RWPE2 (cell line): ENCODE measurements around the gene ATXN2L.
A peak's percentile ranks its signal among the peaks of the same experiment; 100 is the strongest.
"Not testable (repeated sequence)": the region's sequence is repeated elsewhere in the genome, so short reads cannot be mapped to it uniquely, and the experiment has no call there.

Experiments used
- ATAC-seq: fragments of 200-7000 bp; cut with Tn5 transposase; 3 replicates; pipeline ENCODE4 v1.9.1; 2021; ENCODE audit warnings: low read depth
- DNase-seq: peaks from one replicate; pipeline ENCODE4 v3.0.0-alpha.2; 2020; ENCODE audit warnings: low spot score
- H3K27ac ChIP-seq: fragments of 450-650 bp; 2 replicates; pipeline ENCODE4 v1.5.1; 2017; ENCODE audit warnings: mild to moderate bottlenecking; ENCODE audit not compliant: poor library complexity, severe bottlenecking
- H3K27me3 ChIP-seq: fragments of 250-450 bp; sonication (Bioruptor Pico); 2 replicates; pipeline ENCODE4 v1.5.1; 2021; ENCODE audit warnings: mild to moderate bottlenecking, moderate library complexity; ENCODE audit not compliant: insufficient read depth, poor library complexity, severe bottlenecking
- H3K36me3 ChIP-seq: fragments of 250-450 bp; sonication (Bioruptor Pico); 2 replicates; pipeline ENCODE4 v1.5.1; 2020; ENCODE audit warnings: low read depth, mild to moderate bottlenecking, moderate library complexity
- H3K4me1 ChIP-seq: fragments of 250-450 bp; sonication (Bioruptor Pico); 2 replicates; pipeline ENCODE4 v1.5.1; 2021; ENCODE audit warnings: mild to moderate bottlenecking, moderate library complexity; ENCODE audit not compliant: insufficient read depth, poor library complexity, severe bottlenecking
- H3K4me3 ChIP-seq: fragments of 250-450 bp; sonication (Bioruptor Pico); 2 replicates; pipeline ENCODE4 v1.5.1; 2021; ENCODE audit warnings: mild to moderate bottlenecking, moderate library complexity; ENCODE audit not compliant: severe bottlenecking
- H3K9me3 ChIP-seq: fragments of 250-450 bp; sonication (Bioruptor Pico); 2 replicates; pipeline ENCODE4 v1.5.1; 2021; ENCODE audit warnings: mild to moderate bottlenecking, moderate library complexity; ENCODE audit not compliant: severe bottlenecking
- CTCF ChIP-seq: fragments of 450-650 bp; IDR thresholded peaks from one replicate; pipeline ENCODE4 v1.5.1; 2017; ENCODE audit warnings: mild to moderate bottlenecking, moderate library complexity; ENCODE audit not compliant: poor library complexity, severe bottlenecking

Gene ATXN2L

GRCh38 chr16:28879261-28879840 lies 56.6 kb downstream of the ATXN2L start:
- Histone ChIP-seq H3K27me3 (no peaks in the 10 kb centered on the region), H3K36me3 (no peaks in the 10 kb centered on the region; the same call in 1 of the 2 replicates), H3K9me3 (no peaks in the 10 kb centered on the region), H3K27ac (no peak overlapping the region), H3K4me1 (peaks cover 4% of the 10 kb centered on the region), H3K4me3 (peak overlapping the region; percentile 63)
- ATAC-seq (peak; percentile 47), DNase-seq (no peak)
- no peak for TF ChIP-seq CTCF

- peak overlapping the region; percentile 3 for H3K27ac ChIP-seq
- H3K36me3 ChIP-seq: no peaks in the 10 kb centered on the region
- no peaks in the 10 kb centered on the region for H3K9me3 ChIP-seq
- H3K4me1 ChIP-seq: peaks cover 4% of the 10 kb centered on the region
- H3K4me3 ChIP-seq: peak overlapping the region; percentile 63
- DNase-seq (peak; percentile 92), ATAC-seq (peak; percentile 90)
- no peaks in the 10 kb centered on the region for H3K27me3 ChIP-seq
- no peak for TF ChIP-seq CTCF
Observed at GRCh38 chr16:28879841-28880588, 57.2 kb downstream of the ATXN2L start.

- ATAC-seq (peak; percentile 2; the same call in 2 of the 3 replicates), DNase-seq (no peak)
- Histone ChIP-seq H3K4me3 (no peak overlapping the region), H3K36me3 (no peaks in the 10 kb centered on the region), H3K27me3 (no peaks in the 10 kb centered on the region), H3K4me1 (peaks cover 4% of the 10 kb centered on the region), H3K27ac (peak overlapping the region; percentile 3), H3K9me3 (no peaks in the 10 kb centered on the region)
- TF ChIP-seq CTCF: no peak
Observed at GRCh38 chr16:28880589-28880915, 57.8 kb downstream of the ATXN2L start.

GRCh38 chr16:28880955-28881354 lies 58.2 kb downstream of the ATXN2L start:
- H3K27ac ChIP-seq: no peak overlapping the region

GRCh38 chr16:28881565-28881964 lies 58.8 kb downstream of the ATXN2L start:
- DNase-seq, H3K27me3 ChIP-seq, ATAC-seq, H3K9me3 ChIP-seq, H3K27ac ChIP-seq, H3K36me3 ChIP-seq, H3K4me1 ChIP-seq, H3K4me3 ChIP-seq: not testable (repeated sequence)

More at GRCh38 chr16:28880955-28881354, 58.2 kb downstream of the ATXN2L start:
- H3K27me3 ChIP-seq: no peaks in the 10 kb centered on the region
- no peak for ATAC-seq
- H3K4me1 ChIP-seq: peaks cover 4% of the 10 kb centered on the region
- no peaks in the 10 kb centered on the region for H3K36me3 ChIP-seq
- H3K4me3 ChIP-seq: no peak overlapping the region
- TF ChIP-seq CTCF: no peak
- no peaks in the 10 kb centered on the region for H3K9me3 ChIP-seq
- no peak for DNase-seq
